ENCODE measurements around the gene ADAMTS5.

Gene ADAMTS5

DNA sequence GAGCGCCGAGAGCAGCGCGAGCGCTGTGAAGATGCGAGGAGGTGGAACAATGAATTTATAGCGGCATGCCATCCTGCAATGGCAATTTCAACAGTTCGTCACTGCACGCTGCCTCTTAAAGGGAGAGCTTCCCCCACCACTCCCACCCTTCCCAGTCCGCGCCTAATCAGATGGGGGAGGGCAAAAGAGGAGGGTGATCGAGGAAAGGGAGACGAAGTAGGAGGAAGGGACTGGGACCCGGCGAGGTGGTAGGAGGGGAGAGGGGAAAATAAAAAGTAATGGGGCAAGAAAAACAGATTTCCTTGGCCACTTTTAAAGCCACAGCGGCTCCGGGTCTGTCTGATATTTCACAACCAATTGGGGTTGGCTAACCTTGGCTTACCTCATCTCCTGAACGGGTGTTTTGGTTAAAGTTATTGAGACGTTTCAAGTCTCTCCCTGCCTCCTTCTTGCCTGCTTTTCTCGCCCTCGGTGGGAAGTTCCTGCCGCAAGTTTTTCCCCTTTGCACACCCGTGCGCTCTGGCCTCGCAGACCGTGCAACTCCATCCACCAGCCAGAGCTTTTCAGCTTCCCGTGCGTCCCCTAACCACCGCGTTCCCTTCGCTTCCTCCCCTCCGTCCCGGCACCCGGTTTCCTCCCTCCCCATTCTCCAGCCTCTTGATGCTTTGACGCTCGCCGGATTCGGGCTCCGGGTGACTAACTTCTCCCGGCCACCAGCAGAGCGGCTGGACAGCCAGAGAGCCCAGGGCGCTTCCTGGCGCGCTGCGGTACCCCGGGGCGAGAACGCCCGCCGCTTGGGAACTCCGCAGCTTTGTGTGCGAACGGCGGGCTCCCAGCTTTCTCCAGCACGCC is at the start of gene ADAMTS5:
Gene ADAMTS5, minus strand, starts transcription at position 27 of the 852 bp plus-strand sequence. CDS start 697 bp downstream, outside the sequence.
- DNase-seq (ENCODE audit: low read depth in 2 of 2) = no peak

- DNase-seq (ENCODE audit: low read depth in 2 of 2) = no peak
Measured at GRCh38 chr21:27001526-27001925, 34.6 kb upstream of the ADAMTS5 start.

GRCh38 chr21:26983576-26983975 is 16.7 kb upstream of the ADAMTS5 start:
- DNase-seq (ENCODE audit: low read depth in 2 of 2) = no peak

DNA sequence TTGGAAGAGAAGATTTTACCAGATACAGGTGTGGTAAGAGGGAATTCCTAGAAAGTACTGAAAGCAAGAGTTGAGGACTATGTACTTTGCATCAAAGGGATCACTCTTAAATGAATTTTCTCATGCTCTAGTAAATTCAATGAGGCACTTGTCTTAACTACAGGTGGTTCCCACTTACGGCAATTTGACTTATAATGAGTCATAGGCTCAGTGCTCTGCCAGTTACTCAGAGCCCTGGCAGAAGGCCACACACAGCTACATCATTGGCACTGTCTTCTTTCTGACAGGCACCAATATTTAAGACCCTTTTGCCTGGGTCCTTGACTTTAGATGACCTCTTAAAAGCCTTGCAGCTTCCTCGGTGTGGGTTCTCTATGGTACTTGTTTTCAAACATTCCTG is 15.9 kb upstream of the ADAMTS5 start:
- no peak for DNase-seq (ENCODE audit: low read depth in 2 of 2)

- DNase-seq (ENCODE audit: low read depth in 2 of 2) = no peak
Measured at GRCh38 chr21:26977746-26978145, 10.9 kb upstream of the ADAMTS5 start.

- no peak for DNase-seq (ENCODE audit: low read depth in 2 of 2)
Measured at GRCh38 chr21:26973226-26973625, 6.3 kb upstream of the ADAMTS5 start.

DNA sequence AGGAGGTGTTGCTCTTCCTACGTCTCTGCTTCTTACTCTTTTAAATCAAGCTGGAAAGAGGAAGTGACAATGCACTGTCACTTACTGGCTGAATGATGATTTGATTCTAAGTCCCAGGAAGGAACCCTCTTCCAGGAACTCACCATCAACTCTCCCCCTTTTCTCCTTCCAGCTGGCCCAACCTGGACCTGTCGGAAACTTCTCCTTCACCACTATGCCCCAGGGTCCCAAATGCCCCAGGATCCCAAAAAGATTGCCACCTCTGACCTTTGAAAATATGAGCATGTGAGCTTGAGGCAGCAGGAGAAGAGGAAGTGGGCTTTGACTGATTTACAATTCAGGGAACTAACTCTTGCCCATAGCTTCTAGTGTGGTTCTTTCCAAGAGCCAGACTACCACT is 5.3 kb upstream of the ADAMTS5 start:
- no peak for DNase-seq (ENCODE audit: low read depth in 2 of 2)

- DNase-seq (ENCODE audit: low read depth in 2 of 2) = no peak
Measured at GRCh38 chr21:26969971-26970725, 3.3 kb upstream of the ADAMTS5 start.

- no peak for DNase-seq (ENCODE audit: low read depth in 2 of 2)
Measured at GRCh38 chr21:26966649-26967061, 233 bp downstream of the ADAMTS5 start.

- DNase-seq (ENCODE audit: low read depth in 2 of 2) = no peak
Measured at GRCh38 chr21:26965907-26966581, 844 bp downstream of the ADAMTS5 start.

DNA sequence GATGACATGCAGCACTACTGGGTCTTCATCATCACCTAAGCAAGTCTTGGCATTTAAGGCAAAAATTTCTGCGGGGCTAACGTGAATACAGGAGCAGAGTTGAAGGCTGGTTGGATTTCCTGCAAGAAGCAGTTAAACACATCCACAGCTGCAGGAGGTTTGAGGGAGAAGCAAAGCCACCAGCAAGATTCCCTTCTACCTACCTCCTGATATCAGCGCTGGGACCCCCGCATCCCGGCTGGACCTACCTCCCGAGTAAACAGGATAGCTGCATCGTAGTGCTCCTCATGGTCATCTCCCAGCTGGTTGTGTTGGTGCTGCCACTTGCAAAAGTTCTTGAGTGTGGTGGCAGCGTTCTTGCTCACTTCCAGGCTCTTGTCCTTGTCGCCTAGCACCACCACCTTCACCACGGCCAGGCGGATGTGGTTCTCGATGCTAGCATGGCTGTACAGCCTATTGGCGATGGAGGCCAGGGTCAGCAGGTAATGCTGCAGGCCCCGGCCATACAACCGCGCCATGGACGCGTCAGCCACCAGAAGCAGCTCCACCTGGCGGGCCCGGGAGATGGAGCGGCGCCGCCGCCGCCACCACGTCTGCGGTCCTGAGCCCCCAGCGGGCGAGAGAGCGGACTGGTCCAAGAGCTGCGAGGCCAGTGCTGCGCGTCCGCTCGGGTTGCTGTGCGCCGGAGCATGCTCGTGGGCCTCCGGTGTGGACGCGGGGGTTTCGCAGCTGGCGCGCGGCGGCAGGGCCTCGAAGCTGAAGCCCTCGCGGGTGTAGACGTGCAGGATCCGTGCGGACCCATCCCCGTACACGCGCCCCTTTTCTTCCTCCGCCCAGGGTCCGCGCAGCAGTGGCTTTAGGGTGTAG is 1.6 kb downstream of the ADAMTS5 start:
- no peak for DNase-seq (ENCODE audit: low read depth in 2 of 2)

GRCh38 chr21:26964170-26964778 is 2.6 kb downstream of the ADAMTS5 start:
- DNase-seq (ENCODE audit: low read depth in 2 of 2) = no peak

DNA sequence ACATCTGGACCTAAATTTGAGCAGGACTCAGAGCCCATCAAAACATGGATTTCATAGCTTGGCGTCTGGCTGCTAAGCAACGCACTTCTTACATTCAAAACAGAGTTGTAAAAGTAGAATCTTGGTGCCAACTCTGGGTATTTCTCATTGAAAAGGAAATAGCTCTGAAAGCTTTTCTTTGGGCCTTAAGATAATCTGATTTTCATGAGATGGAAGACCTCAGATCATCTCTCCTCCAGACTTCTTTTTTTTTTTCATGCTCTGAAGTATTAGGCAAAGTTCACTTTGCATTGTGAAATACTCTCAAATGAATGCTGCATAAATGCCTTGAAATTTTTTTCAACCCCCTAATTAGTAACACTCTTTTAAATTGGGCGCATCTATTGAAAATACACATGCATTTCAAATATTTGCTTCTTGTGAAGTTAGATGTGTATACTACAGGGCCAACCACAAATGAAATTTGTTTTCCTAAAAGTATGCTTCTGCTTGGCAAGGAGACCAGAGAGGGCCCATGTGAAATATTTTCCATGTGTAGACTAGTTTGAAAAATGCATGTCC is 4.2 kb downstream of the ADAMTS5 start:
- DNase-seq (ENCODE audit: low read depth in 2 of 2) = no peak

- no peak for DNase-seq (ENCODE audit: low read depth in 2 of 2)
Measured at GRCh38 chr21:26961698-26962097, 5.2 kb downstream of the ADAMTS5 start.

- DNase-seq (ENCODE audit: low read depth in 2 of 2) = no peak
Measured at GRCh38 chr21:26958788-26959187, 8.1 kb downstream of the ADAMTS5 start.

GRCh38 chr21:26956813-26957212 is 10.1 kb downstream of the ADAMTS5 start:
- DNase-seq (ENCODE audit: low read depth in 2 of 2) = no peak

GRCh38 chr21:26956216-26956615 is 10.7 kb downstream of the ADAMTS5 start:
- DNase-seq (ENCODE audit: low read depth in 2 of 2) = no peak

DNA sequence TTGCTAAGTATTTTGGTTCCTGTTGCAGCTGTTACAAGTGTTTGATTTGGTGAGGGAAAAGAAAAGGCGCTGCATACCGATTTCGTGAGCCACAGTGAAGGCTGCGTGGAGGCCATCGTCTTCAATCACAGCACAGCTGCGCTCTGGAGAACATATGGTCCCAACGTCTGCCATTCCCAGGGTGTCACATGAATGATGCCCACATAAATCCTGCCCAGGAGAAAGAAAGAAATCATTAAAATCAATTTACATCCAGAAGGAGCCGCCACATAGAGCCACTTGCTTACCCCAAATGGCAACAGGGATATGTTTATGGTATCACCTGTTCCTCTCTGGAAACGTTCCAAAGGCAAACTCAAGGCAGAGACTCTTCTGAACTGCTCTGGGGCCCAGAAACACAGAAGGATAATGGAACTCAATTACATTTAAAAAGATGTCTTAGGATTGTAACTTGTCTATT is 12.2 kb downstream of the ADAMTS5 start:
- no peak for DNase-seq (ENCODE audit: low read depth in 2 of 2)

DNA sequence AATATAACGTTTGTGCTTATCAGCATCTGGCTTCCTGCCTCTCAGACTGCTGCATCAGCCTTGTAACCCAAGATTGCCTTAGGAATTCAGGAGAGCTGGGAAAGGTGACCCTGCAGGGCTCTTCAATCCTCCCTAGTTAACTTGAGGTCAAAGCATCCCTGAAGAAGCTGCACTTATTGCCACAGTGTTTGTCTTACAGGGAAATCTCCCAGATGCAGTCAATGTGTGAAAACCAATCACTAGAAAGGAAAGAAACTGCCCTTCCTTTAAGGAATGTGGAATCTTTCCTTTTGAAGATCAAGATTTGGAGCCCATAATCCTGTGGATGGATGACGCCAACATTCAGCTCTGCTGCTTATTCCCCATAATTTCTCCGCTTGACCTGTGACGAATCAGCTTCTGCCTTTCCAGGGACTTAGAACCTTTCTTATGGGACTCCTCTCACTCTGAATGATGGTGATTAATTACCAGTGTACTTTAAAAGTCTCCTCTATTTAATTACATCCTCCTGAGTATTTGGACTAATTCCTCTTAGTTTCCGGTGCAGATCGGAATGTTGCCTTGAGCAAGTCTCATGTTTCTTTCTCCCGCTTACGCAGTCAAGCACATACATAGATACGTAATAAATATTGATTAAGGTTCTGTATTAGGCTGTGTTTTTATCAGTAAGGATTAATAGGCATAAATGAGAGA is 14.4 kb downstream of the ADAMTS5 start:
- DNase-seq (ENCODE audit: low read depth in 2 of 2) = no peak

GRCh38 chr21:26949830-26950229 is 17.1 kb downstream of the ADAMTS5 start:
- no peak for DNase-seq (ENCODE audit: low read depth in 2 of 2)
